GM23248 (cell line): ENCODE data around the gene CA5A. TPM values are rescaled to one million over a fixed set of nuclear protein-coding genes. Genes with fewer than 3 reads are reported as not detected.
"Not testable (repeated sequence)": the region's sequence is repeated elsewhere in the genome, so short reads cannot be mapped to it uniquely, and the experiment has no call there.

ENCODE experiments used
- DNase-seq: peaks from one replicate; pipeline ENCODE4 v3.0.0-alpha.2; 2015
- H2AFZ ChIP-seq: fragments of 200-600 bp; sonication (generic); 2 replicates; pipeline ENCODE4 v1.6.1; 2016; ENCODE audit warnings: antibody characterized with exemption
- H3F3A ChIP-seq: fragments of 200-600 bp; sonication (generic); 2 replicates; pipeline ENCODE4 v1.6.1; 2016; ENCODE audit warnings: mild to moderate bottlenecking, antibody characterized with exemption, mixed run types; ENCODE audit not compliant: insufficient read depth
- H3K27ac ChIP-seq: fragments of 200-600 bp; sonication (generic); 2 replicates; pipeline ENCODE4 v1.5.1; 2016; ENCODE audit warnings: mild to moderate bottlenecking
- H3K27me3 ChIP-seq: fragments of 200-600 bp; sonication (generic); replicated peaks from 2 replicates; pipeline ENCODE4 v1.6.1; 2016; ENCODE audit warnings: mild to moderate bottlenecking; ENCODE audit not compliant: insufficient read depth
- H3K36me3 ChIP-seq: fragments of 200-600 bp; sonication (generic); 2 replicates; pipeline ENCODE4 v1.6.1; 2016; ENCODE audit warnings: low read depth, mild to moderate bottlenecking
- H3K4me1 ChIP-seq: fragments of 200-600 bp; sonication (generic); 2 replicates; pipeline ENCODE4 v1.6.1; 2016; ENCODE audit warnings: mild to moderate bottlenecking; ENCODE audit not compliant: insufficient read depth
- H3K4me2 ChIP-seq: fragments of 200-600 bp; sonication (generic); one replicate; pipeline ENCODE4 v1.6.1; 2016; ENCODE audit warnings: mild to moderate bottlenecking; ENCODE audit not compliant: unreplicated experiment
- H3K4me3 ChIP-seq: fragments of 200-600 bp; sonication (generic); 2 replicates; pipeline ENCODE4 v1.5.1; 2016; ENCODE audit warnings: mild to moderate bottlenecking
- H3K79me2 ChIP-seq: fragments of 200-600 bp; sonication (generic); 2 replicates; pipeline ENCODE4 v1.6.1; 2016; ENCODE audit warnings: mild to moderate bottlenecking; ENCODE audit not compliant: insufficient read depth
- H3K9ac ChIP-seq: fragments of 200-600 bp; sonication (generic); 2 replicates; pipeline ENCODE4 v1.6.1; 2016; ENCODE audit warnings: mild to moderate bottlenecking
- H3K9me2 ChIP-seq: fragments of 200-600 bp; sonication (generic); 2 replicates; pipeline ENCODE4 v1.6.1; 2016; ENCODE audit warnings: mixed run types, mild to moderate bottlenecking, moderate library complexity; ENCODE audit not compliant: insufficient read depth
- H3K9me3 ChIP-seq: fragments of 200-600 bp; sonication (generic); one replicate; pipeline ENCODE4 v1.6.1; 2017; ENCODE audit warnings: low read depth
- H4K20me1 ChIP-seq: fragments of 200-600 bp; sonication (generic); 2 replicates; pipeline ENCODE4 v1.6.0; 2016; ENCODE audit not compliant: insufficient read depth
- EZH2 ChIP-seq: fragments of 200-600 bp; sonication (generic); IDR thresholded peaks from 2 replicates; pipeline ENCODE4 v1.6.1; 2018; ENCODE audit warnings: antibody characterized with exemption, mild to moderate bottlenecking; ENCODE audit not compliant: insufficient read depth, poor library complexity, severe bottlenecking
- EZH2phosphoT487 ChIP-seq: fragments of 200-600 bp; sonication (generic); IDR thresholded peaks from 2 replicates; pipeline ENCODE4 v1.6.1; 2018; ENCODE audit warnings: antibody characterized with exemption, moderate library complexity, mild to moderate bottlenecking, low read depth; ENCODE audit not compliant: insufficient read depth
- WGBS, 2 experiments: methylation state at CpG; one replicate each; pipeline ENCODE4 v1.1.6; 2015 to 2017; ENCODE audit warnings: low lambda C conversion rate in 2 of 2, low coverage in 1 of 2; ENCODE audit errors: missing lambda C conversion rate in 2 of 2; 5-methylcytosine and 5-hydroxymethylcytosine counted together
- in situ Hi-C: fragments of 300-500 bp; cut with MboI; formaldehyde crosslinking; loops from 2 replicates; pipeline ENCODE4 v1.15.0; 2020
- polyA plus RNA-seq: library from polyadenylated mRNA; unstranded; fragments of >200 nt; fragmentation: Nextera tagmentation; extraction: Ambion mirVana; gene quantifications from 2 replicates; pipeline ENCODE4 v1.2.1, GENCODE V29; 2016
- total RNA-seq: library from RNA; depleted of rRNA; stranded (reverse); fragments of >200 nt; shearing (Covaris generic); gene quantifications from 2 replicates; pipeline ENCODE4 v1.2.3, GENCODE V29; 2014

The CA5A gene
- total and polyA plus RNA-seq, 2 experiments from 2014 or later: not detected

DNA sequence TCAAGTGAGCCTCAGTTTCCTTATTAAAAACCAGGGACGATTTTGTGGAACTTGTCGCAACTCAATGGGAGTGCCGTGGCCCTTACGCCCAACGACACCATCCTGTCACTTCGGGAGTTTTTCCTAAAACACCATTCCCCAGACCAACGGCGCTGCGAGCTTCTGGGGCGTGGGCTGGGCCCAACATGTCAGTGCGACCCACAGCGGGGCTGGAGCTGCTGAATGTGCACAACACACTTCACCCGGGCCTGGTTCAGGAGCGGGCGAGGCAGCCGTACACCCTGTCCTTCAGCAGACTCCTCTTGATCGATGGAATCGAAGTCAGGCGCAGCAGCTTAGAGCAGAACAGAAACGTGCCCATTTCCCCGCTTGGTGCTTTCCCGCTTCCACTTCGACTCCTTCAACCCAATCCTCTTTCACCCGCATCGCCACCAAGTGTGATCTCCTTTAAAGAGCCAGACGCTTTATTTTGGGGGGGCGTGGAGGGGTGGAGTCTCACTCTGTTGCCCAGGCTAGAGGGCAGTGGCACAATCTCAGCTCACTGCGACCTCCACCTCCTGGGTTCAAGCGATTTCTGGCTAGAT lies 53.8 kb downstream of the CA5A start:
- no peaks in the 10 kb centered on the region for H4K20me1 ChIP-seq
- no peak overlapping the region for H3K27ac ChIP-seq
- H3F3A ChIP-seq: 0 out of 2 replicates have a peak, but pooled peaks cover 8% of the 10 kb centered on the region
- DNase-seq: no peak
- no peak overlapping the region for H2AFZ ChIP-seq
- no peak overlapping the region for H3K4me3 ChIP-seq
- H3K9me3 ChIP-seq: no peaks in the 10 kb centered on the region
- H3K4me1 ChIP-seq: no peaks in the 10 kb centered on the region
- H3K9ac ChIP-seq: no peak overlapping the region
- H3K36me3 ChIP-seq: no peaks in the 10 kb centered on the region
- no peak overlapping the region for H3K4me2 ChIP-seq
- in situ Hi-C loops: no loop called here
- no peaks in the 10 kb centered on the region for H3K79me2 ChIP-seq
- H3K27me3 ChIP-seq: no peaks in the 10 kb centered on the region; the same call in 1 of the 2 replicates
- WGBS, 2 experiments: 88 to 89% methylated on average over 29 of the region's 29 CpGs
- H3K9me2 ChIP-seq: no peaks in the 10 kb centered on the region
- TF ChIP-seq EZH2 (no peak), EZH2phosphoT487 (no peak)

DNA sequence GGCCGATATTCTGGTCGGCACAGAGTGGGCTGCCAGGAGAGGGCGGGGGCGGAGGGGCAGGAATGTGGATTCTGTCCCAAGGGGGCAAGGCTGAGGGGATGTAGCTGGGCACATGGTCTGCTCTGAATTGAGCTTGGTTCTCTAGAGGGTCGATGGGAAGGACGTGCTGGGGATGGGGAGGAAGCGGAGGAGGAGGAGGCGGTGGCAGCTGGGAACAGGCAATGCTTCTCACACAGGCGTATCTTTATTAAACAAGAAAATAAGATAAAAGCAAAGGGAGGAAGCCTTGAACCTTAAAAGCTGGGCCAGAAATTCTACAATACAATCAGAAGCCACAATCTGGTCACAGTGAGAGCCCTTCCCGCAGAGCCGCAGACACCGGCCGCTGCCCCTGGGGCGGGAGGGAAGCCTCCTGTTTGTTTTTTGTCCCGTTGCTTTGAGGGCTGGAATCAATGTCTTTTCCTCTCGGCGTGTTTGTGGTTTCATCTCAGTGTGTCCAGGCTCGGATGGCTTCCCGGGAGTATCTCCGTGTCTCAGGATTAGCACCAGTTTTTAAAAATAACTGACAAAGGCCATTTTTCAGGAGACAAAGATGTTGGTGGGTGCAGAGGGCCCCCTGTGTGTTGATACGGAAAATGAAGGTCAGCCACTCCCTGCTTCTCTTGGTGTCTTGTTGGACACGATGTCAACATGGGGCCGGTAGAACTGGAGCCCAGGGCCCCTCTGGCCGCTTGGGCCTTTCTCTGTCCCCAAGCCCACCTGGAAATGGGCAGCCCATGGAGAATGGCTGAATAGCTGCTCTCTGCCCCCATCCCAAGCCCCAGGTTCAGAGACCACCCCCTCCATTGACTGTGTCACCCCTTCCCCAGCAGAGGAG lies 54.8 kb downstream of the CA5A start:
- no peak overlapping the region for H2AFZ ChIP-seq

GRCh38 chr16:87880117-87880696 lies 56.1 kb downstream of the CA5A start:
- Histone ChIP-seq H3K79me2 (no peaks in the 10 kb centered on the region), H3K27ac (no peak overlapping the region), H3F3A (0 out of 2 replicates have a peak, but pooled peaks cover 8% of the 10 kb centered on the region), H2AFZ (no peak overlapping the region), H3K9ac (no peak overlapping the region), H3K9me3 (no peaks in the 10 kb centered on the region), H3K36me3 (no peaks in the 10 kb centered on the region), H3K9me2 (no peaks in the 10 kb centered on the region), H3K4me3 (no peak overlapping the region), H3K27me3 (no peaks in the 10 kb centered on the region; the same call in none of the 2 replicates), H3K4me1 (no peaks in the 10 kb centered on the region), H4K20me1 (no peaks in the 10 kb centered on the region), H3K4me2 (no peak overlapping the region)
- in situ Hi-C loops: no loop called here
- no peak for DNase-seq
- WGBS, 2 experiments: 56 to 57% methylated on average over 17 of the region's 17 CpGs
- TF ChIP-seq EZH2 (no peak), EZH2phosphoT487 (no peak)

More for the DNA sequence above, 54.8 kb downstream of the CA5A start:
- Histone ChIP-seq H3K27ac (no peak overlapping the region), H3K27me3 (no peaks in the 10 kb centered on the region; the same call in 1 of the 2 replicates), H3K9me3 (no peaks in the 10 kb centered on the region), H3K79me2 (no peaks in the 10 kb centered on the region), H3K36me3 (no peaks in the 10 kb centered on the region), H3K4me3 (no peak overlapping the region), H4K20me1 (no peaks in the 10 kb centered on the region), H3K4me2 (no peak overlapping the region), H3F3A (0 out of 2 replicates have a peak, but pooled peaks cover 8% of the 10 kb centered on the region), H3K9ac (no peak overlapping the region), H3K9me2 (no peaks in the 10 kb centered on the region), H3K4me1 (no peaks in the 10 kb centered on the region)
- 63 to 72% methylated on average over 17 to 24 of the region's 24 CpGs for WGBS, 2 experiments
- in situ Hi-C loops: no loop called here
- TF ChIP-seq EZH2 (no peak), EZH2phosphoT487 (no peak)
- no peak for DNase-seq

GRCh38 chr16:87879411-87880013 lies 56.8 kb downstream of the CA5A start:
- H3K9me2 ChIP-seq, H3K79me2 ChIP-seq, H3K4me1 ChIP-seq, H3K4me3 ChIP-seq, DNase-seq, in situ Hi-C loops, H2AFZ ChIP-seq, H3K4me2 ChIP-seq, H3K9ac ChIP-seq, H4K20me1 ChIP-seq, H3K36me3 ChIP-seq, H3F3A ChIP-seq, H3K27me3 ChIP-seq, H3K9me3 ChIP-seq, H3K27ac ChIP-seq: not testable (repeated sequence)
- WGBS, 2 experiments: 77% methylated on average over 5 of the region's 5 CpGs
